22Rv1 (cell line): ENCODE measurements around the gene ZMYM3.
"Not testable (repeated sequence)": the region's sequence is repeated elsewhere in the genome, so short reads cannot be mapped to it uniquely, and the experiment has no call there.

Source experiments
- H3K27ac ChIP-seq: fragments of 450-650 bp; 2 replicates; pipeline ENCODE4 v1.5.1; 2017
- CTCF ChIP-seq: fragments of 450-650 bp; IDR thresholded peaks from 2 replicates; pipeline ENCODE4 v1.5.1; 2017; ENCODE audit warnings: mild to moderate bottlenecking
- ZFX ChIP-seq: fragments of 450-650 bp; IDR thresholded peaks from 2 replicates; pipeline ENCODE4 v1.6.1; 2017; ENCODE audit warnings: antibody characterized with exemption, borderline replicate concordance

The ZMYM3 gene

GRCh38 chrX:71292669-71293365, 38.9 kb upstream of the ZMYM3 start:
- H3K27ac ChIP-seq = no peak overlapping the region
- TF ChIP-seq CTCF = no peak
- no peak for TF ChIP-seq ZFX

- H3K27ac ChIP-seq = no peak overlapping the region
- no peak for TF ChIP-seq CTCF
- no peak for TF ChIP-seq ZFX
Measured at GRCh38 chrX:71291381-71291780, 37.4 kb upstream of the ZMYM3 start.

- no peak for TF ChIP-seq ZFX
- no peak for TF ChIP-seq CTCF
- H3K27ac ChIP-seq = no peak overlapping the region
Measured at GRCh38 chrX:71285929-71286328, 32.0 kb upstream of the ZMYM3 start.

- peak within 1 kb of the TSS; percentile 84 for H3K27ac ChIP-seq
- TF ChIP-seq ZFX (no peak), CTCF (peak; percentile 28; the same call in 1 of the 2 replicates)
Measured at GRCh38 chrX:71283403-71284143, 29.6 kb upstream of the ZMYM3 start, which contains the start of gene NONO. NONO (plus strand) TSS chrX:71283635; CDS start chrX:71290638, 7,003 bp downstream.

- H3K27ac ChIP-seq = peak overlapping the region; percentile 84
- TF ChIP-seq CTCF = no peak
- TF ChIP-seq ZFX = no peak
Measured at GRCh38 chrX:71282514-71283402, 28.8 kb upstream of the ZMYM3 start.

GRCh38 chrX:71281300-71281699, 27.4 kb upstream of the ZMYM3 start:
- H3K27ac ChIP-seq = not testable (repeated sequence)

- not testable (repeated sequence) for H3K27ac ChIP-seq
Measured at GRCh38 chrX:71272313-71272712, 18.4 kb upstream of the ZMYM3 start.
